HS-27A (cell line): ENCODE results near the gene TOLLIP.

ENCODE experiments used
- DNase-seq: peaks from one replicate; pipeline ENCODE4 v3.0.0-alpha.2; 2012; ENCODE audit warnings: low read depth, missing footprints

TOLLIP gene

DNA sequence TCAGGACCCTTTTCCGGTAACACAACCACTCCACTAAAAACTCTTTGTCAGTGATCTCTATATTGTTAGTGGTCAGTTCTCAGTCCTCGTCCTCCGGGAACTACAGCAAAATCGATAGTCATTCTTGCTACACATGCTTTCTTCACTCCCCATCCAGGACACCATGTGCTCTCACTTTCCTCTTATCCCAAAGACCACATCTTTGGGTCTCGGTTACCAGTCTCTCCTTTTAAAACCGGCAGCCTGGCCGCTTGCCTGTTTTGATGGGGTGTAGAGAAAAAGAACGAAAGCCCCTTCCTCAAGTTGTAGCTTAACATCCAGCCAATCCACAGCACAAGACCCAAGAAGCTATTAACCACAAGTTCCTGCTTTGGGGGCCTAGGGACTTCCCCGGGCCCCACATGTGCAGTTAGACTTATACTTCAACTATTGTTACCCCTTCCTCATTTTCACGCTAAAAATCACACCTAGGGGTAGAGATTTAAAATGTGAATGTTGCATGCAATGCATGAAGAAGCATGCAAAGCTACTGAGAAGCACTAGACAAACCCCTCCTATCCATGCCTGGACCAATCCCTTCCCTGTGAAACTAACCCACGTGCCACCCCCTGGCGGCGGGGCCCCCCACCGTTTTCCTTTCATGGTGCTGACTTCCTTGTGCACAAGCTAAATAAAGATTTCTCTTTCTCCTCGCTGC is 1.5 kb upstream of the TOLLIP start:
- no peak for DNase-seq

DNA sequence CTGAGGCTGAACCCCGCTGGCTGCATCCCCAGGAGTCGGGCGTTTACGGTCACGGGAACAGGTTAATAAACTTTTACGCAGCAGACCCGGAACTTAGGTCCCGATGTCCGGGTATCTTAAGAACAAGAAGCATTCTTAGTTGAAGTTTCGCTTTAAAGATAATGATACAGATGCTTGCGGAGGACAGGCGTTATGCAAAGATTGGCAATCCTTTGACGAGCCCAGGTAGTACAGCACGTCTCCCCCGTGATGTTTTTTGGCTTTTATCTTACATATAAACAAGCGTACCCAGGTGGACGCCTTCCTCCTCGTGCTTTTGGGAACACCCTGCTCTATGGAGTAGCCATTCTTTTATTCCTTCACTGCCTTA is 871 bp upstream of the TOLLIP start:
- DNase-seq: no peak

DNA sequence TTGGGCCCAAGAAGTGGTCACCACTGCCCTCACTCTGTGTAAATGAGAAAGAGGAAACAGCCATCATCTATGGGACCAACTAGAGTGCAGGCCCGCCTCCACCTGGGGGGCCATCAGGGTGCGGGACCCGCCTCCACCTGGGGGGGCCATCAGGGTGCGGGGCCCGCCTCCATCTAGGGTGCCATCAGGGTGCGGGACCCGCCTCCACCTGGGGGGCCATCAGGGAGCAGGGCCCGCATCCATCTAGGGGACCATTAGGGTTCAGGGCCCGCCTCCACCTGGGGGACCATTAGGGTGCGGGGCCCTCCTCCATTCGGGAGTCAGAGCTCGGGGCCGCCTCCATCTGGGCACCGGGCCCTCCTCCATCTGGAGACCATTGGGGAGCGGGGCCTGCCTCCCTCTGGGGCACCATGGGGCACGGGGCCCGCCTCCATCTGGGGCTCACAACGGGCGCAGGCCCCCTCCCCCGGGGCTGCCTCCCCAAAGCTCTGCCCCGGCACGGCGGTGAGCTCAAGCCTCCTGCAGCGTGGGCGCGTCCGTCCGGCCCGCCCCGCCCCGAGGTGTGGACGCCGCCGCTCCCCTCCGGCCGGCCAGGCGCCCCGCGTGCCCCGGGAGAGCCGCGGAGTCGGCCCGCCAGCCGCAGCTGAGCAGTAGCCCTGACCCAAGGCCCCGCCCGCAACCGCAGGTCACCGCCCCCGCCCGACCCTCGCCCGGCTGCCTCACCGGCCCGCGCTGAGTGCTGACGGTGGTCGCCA is 512 bp downstream of the TOLLIP start:
- DNase-seq: no peak

DNA sequence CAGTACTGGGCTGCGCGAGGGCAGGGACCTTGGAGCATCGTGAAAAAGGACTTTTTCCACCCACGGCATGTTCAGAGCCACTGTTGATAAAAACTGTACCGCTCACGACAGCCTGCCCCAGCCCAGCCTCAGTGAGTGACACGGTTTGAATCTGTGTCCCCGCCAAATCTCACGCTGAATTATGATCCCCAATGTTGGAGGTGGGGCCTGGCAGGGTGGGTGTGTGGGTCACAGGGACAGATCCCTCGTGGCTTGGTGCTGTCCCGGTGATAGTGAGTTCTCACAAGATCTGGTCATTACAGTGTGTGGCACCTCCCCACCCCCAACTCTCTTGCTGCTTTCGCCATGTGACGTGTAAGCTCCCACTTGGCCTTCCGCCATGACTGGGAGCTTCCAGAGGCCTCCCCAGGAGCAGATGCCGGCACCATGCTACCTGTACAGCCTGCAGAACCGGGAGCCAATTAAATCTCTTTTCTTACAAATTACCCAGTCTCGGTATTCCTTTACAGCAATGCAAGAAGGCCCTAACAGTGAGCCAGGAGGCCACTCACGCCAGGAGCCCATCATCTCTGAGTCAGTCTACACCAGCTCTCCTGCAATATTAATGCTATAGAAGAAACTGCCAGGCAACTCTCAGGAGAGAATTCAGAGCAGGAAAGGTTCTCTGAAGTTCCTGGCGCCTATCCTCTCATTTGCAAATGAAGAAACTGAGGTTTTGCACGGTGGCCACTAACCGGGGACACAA is 1.3 kb downstream of the TOLLIP start:
- no peak for DNase-seq

DNA sequence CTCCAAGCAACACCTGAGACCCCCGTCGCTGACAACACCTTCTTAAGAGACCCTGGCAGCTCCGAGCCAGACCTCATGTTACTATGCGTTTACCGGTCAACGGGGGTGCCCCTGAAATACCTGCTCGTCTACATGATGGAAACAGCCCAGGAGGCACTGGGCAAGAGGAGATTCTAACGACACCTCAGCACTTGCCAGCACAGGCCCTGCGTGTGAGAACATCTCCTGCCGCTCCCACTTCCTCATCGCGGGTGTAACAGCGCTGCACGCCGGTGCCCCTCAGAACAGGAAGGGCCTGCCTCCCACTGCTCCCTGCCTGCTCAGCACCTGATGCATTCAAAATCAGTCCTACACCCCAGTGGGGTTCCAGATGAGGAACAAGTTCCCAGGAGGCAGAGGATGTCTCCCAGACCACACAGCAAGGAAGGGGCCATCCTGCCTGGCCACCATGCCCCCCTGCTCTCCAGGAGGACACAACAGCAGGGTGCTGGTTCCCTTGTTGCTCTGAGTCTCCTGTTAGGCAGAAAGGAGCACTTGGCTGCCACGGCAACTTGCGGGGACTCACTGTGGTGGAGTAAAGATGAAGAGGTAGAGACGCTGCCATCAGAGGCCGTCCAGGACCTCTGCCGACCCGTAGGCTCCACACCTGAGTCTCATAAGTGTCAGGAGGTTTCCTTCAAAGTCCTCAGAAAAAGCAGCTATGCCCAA is 2.1 kb downstream of the TOLLIP start:
- no peak for DNase-seq

DNA sequence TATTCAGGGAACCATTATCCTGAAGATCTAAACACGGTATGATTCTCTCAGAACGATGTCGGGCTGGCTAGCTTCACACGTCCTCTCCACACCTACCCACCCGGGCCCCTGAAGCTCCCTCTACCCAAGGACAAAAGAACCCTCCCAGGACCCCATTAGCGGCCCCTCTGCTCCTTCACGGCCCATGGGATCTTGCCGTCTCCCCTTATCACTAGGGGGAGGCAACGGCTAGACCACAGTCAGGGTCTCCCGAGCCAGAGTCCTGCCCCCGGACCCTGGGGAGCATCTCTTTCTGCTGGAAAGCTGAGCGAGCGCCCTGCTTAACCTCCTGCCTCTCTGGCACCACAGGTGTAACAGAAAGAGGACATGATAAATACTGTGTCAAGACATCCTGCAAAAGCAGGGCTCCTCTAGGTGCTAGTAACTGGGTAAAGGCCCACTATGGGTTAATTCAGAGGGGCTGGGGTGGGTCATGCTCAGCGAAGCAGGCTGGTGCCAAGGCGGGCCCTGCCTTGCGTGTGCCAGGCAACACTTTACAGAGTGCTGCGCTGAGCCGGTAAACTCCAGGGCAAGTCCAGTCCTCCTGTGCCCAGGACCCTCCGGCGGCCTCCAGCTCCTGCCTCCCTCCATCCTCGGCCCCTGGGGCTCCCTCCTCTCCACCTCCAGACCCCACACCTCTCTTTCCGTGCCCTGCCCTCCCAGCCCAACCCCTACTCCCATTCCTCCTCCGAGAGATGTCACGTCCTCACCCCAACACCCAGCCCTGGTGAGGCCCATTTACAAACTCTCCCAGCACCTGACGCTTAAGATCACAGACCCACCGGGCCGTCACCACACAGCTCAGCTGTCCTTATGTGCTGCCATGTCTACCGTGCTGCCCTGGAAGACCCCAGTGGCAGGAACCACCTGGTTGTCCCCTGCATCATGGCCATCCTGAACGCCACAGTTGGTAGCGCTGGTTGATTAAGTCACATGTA is 3.0 kb downstream of the TOLLIP start:
- no peak for DNase-seq

DNA sequence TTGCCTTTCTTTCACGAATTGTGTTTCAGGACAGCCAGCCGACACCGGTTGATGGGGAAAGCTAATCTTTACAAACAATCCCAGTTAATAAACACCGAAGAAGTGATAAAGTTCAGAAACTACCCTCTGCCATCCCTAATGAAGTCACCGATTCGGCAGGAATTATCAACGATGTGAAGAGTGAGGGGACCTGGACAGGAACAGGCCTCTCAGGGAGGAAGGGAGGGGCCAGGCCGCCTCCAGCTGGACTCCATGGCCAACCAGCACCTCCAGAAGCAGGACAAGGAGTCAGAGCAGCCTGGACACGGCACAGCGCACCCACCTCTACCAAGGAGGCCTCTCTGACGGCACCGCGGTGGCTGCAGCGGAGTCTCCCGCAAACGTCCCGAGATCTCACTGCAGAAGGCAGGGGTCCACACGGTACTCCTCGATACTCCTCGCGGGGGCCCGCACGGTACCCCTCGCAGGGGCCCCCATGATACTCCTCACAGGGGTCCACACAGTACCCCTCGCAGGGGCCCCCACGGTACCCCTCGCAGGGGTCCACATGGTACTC is 3.9 kb downstream of the TOLLIP start:
- DNase-seq: no peak

DNA sequence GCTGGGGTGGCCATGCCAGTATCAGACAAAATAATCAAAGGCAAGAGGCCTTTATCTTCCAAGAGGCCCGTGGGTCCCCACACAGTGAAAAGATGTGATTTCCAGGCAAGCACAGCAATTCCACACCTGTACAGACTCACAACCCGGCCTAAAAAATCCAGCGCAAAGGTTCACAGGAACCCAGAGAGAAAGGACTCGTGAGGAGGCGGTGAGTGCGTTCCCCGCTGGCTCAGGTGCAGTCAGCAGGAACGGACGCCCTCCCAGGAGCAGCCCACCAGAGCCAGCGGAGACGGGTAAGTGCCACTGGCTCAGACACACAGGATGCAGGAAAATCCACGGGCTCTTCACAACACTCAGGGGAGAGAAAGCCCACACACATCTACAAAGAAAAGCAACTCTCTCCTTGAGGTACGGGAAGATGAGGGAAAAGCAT is 4.4 kb downstream of the TOLLIP start:
- no peak for DNase-seq

DNA sequence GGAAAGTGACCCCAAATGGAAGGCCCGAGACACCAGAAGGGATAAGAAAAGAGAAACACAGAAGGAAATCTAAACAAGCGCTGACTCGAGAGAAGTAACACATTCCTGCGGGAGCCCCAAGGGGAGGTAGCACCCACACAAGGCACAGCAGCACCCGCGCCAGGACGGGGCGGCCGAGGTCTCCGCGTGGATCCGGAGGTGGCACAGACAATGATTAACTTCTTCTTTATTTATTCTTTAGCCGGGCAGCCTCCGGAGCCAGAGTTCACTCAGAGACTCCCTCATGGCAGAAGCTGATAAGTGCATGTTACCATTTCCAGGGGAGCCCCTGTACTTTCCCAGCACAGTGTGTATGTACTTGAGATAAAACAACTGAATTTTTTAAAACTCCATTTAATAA is 5.1 kb downstream of the TOLLIP start:
- DNase-seq: no peak

DNA sequence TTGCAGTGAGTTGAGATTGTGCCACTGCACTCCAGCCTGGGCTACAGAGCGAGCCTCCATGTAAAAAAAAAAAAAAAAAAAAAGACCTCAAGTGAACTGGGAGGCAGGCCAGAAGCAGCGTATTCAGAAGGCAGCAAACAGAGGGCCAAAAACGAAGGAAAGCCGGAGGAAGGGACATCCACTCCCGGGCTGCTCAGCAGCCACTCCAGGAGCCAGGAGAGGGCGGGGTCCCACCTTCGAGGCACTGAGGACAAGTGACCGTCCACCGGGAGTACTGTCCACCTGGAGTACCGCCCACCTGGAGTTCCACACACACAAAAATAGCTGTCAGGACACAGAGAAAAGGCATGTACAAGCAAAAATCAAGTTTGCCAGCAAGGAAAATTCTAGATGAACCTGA is 5.5 kb downstream of the TOLLIP start:
- no peak for DNase-seq

DNA sequence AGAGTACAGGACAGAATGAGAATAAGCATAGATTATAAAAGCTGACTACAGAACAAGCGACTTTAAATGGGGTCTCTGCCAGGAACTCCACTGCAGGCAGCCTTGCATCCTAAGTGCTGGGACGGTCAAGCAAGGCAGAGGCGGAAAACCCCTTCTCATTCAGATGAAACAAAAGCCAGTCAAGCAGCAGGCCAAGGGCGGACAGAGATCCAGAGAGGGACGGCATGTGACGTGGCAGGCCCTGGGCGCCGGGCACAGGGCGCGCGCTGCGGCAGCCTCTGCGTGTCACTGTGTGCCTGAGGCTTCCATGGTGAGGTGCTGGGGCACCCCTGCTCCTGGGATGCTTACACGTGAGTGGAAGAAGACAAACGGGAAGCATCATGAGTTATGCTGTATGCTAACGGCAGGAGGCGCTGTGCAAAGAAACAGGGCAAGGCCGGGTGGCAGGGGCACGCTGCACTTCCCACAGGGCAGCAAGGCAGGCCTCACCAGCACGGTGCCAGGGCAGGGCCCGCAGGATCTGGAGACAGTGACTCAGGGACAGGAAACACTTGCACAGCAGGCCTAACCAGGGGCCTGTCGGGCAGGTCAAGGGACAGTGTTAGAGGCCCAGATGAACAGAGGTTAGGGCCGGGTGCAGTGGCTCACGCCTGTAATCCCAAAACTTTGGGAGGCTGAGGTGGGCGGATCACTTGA is 6.2 kb downstream of the TOLLIP start:
- no peak for DNase-seq

DNA sequence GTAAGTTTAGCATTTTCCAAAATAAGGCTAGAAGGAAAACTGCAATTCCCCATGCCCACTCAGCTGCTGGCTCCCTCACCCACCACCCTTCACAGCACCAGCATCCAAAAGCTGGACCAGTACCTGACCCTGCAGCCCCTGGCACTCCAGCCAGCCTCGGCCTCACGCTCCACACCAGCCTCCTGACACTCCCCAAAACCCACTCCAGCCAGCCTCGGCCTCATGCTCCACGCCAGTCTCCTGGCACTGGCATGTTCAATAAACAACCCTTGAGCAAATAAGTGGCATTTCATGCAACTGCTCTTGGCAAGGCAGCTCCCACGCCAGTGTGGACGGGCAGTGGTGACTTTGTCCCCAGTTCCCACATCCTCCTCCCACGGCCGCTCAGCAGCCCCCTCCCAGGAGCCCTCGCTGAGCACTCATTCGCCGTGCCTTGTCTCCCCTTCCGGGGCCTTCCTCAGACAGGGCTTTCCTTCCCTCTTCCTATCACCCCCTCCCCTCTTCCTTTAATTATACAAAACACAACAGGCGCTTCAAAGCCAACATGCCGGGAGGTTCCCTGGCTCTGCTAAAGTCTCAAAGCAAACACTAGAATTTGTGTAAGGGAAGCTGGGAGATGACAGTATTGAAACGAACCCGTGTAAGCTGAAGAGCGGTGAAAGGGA is 6.8 kb downstream of the TOLLIP start:
- no peak for DNase-seq

DNA sequence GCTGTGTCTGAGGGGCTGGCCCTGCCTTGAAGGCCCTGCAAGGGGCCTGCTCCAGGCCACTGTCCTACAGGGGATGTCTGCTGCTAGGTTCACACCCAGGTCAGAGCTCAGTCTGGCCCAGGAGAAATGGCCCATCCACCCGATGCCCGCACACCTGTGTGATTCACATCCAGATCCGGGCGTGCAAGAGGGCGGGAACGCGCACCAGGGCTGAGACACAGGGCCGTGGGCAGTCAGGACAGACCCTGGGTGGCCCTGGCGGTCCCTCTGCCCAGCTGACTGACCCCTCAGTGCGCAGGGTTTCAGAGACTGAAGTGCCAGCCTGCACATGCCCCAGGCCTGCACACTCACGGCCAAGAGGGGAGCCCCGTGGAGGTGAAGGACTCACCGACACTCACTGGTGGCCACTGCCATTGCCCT is 7.4 kb downstream of the TOLLIP start:
- DNase-seq: no peak

DNA sequence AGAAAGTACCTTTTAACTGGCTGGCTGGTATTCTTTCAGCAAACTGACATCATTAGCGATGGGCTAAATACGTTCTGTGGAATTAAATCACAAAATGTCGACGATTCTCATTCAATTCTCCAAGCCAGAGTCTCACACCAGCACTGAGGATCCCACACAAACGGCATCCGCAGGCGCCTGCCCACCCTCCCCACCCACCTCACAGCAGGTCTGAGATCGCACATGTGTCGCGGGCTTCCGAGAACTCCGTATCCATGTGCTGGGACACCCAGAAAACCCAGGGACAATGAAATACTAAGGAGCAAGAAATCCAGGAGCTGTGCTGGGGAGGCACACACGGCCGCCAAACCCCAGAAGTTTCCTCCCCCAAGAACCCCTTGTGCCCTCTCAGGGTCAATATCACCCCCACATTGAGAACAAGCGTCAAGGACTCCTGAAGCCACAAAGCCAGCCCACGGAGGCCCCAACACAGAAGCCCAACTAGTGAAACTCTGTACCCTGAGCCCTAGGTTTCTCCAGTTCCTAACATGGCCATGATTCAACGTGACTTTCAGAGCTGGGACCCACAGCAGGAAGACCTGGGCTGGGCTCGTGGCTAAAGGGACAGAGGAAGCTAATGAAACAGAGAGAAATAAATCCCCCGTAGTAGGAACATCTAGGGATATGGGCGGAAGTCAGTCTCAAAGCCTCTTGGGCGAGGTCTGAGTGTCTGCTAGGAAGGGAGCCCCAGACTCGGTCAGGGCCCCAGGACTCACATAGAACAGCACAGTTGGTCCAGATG is 8.0 kb downstream of the TOLLIP start:
- DNase-seq: no peak

DNA sequence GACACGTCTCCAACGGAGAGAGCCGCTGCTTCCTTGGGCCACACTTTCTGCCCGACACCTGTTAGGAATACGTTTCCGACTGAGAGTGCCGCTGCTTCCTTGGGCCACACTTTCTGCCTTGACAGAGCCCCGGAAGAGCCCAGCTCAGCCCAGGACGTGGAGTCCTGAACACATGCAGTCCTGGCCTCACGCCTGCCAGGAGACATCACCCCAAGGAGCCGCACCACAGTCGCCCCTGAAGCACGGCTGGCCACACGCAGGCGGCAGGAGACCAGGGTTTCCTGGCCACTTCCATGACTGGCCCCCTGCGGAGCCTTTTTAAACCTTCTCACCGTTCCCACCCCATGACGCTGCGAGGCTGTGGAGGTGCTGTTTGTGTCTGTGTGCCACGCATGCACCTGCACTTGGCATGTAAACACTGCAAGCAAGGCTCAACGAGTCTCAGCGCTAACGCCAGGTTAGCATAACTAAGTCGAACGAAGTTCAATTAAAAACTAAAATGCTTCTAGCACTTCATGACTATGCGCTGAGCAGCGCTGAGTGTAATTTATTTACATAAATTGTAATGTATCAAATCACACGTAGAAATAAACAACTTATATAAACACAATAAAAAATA is 8.8 kb downstream of the TOLLIP start:
- DNase-seq: no peak

DNA sequence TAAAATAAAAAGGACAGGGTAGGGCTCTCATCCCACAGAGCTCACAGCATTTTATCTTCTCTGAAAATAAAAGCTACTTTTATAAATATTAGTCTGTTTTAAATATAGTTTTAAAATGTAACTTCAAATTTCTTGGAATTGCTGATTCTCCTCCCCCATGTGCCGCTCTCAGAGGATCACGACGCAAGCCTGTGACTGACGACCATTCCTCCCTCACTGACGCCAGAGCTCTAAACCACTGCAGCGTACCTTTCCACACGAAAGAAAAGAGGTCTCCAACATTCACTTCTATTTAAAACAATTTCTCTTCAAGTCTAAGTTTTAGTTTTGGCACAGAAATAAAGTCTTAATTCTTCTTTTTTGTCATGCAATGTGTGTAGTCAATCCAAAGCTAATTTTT is 9.3 kb downstream of the TOLLIP start:
- no peak for DNase-seq

DNA sequence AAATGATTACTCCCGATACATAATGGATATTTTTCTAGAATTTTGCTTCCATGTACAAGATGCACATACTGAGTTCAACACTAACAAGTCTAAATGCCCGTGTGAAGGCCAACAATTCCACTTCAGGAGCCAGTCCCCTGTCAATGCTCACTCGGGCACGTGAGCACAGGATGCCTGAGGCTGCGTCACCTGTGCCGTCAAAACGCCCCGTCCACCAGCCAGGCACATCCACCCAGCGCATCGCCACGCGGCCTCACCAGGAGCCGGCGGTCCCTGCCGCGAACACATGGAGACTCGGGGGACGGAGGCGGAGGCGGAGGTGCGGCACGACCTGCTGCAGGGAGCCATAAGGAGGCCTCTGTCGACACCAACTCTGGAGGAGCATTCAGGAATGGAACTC is 9.8 kb downstream of the TOLLIP start:
- no peak for DNase-seq

DNA sequence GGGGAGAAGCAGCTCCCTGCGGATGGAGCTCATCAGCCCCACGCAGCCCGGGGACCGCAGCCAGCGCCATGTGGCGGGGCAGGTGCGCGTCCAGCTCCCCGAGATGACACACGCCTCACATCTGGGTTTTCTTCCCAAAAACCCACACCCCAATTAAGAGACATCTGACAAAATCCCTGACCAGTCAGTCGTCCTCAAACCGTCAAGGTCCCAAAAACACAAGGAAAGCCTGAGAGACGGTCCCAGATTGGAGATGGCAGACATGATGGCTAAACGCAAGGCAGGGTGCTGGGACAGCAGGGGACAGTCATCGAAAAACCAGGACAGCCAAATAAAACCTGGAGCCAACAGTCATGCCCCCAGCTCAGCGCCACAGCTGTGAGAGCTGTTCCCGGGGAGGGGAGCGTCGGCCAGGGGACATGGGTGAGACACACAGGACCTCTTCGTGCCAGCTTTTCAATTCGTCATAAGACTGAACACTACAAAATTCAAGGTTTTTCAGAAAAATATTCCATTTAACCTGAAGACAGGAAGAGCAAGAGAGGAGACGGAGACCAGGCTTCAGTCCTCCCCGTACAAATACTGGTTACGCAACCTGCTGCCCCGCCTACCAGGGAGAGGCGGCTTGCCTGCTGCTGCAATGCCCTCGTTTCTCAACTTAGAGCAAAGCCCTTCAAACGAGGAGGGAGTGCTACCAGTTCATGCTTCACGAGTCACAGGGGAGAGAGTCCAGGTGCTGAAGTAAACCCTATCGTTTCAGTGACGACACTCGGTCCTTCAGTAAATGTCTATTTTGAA is 10.5 kb downstream of the TOLLIP start:
- DNase-seq: no peak
